HG02642 (cell line): Measurements from ENCODE around the gene CRYZL1.

Experiments
- ATAC-seq: cut with Tn5 transposase; IDR thresholded peaks from one replicate; pipeline ENCODE4 v1.9.1; 2021; ENCODE audit warnings: mild to moderate bottlenecking; ENCODE audit not compliant: unreplicated experiment, poor library complexity

The CRYZL1 gene

GRCh38 chr21:33663241-33663640 is 21.7 kb upstream of the CRYZL1 start:
- ATAC-seq = no peak

DNA sequence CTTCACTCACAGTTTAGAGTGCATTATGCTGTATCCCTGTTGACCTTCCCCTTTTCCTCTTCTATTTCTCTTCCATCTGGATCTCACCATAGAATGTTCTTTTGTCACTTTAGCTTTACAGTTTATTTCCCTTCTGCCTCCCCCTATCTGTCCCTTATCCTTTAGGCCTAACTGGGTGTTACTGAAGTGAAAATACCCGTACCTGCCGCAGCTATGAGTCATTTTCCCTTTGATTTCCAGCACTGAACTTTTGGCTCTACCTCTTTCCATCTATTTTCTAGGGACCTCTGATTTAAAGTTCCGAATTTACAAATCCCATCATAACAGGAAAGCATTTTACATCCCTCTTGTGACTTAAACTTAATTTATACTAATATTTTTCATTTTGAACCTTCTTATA is 20.5 kb upstream of the CRYZL1 start:
- no peak for ATAC-seq

- no peak for ATAC-seq
Measured at GRCh38 chr21:33661146-33661545, 19.6 kb upstream of the CRYZL1 start.

DNA sequence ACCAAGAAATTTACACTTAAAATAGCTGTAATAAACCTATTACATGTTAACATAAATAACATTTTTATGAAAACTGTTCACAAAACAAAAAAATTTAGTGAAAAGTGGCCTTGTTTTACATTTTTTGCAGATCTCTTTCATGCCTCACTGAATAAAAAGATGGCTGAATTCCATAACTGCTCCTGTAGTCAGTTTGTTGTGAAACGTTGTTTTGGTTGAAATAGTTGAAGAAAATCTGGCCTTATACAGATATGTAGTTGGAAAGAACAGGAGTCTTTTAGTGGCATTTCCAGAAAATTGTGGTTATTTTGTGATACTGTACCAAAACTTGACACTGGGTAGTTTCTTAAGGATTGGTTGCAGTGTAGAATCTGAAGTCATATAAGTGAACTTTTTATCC is 18.9 kb upstream of the CRYZL1 start:
- no peak for ATAC-seq

DNA sequence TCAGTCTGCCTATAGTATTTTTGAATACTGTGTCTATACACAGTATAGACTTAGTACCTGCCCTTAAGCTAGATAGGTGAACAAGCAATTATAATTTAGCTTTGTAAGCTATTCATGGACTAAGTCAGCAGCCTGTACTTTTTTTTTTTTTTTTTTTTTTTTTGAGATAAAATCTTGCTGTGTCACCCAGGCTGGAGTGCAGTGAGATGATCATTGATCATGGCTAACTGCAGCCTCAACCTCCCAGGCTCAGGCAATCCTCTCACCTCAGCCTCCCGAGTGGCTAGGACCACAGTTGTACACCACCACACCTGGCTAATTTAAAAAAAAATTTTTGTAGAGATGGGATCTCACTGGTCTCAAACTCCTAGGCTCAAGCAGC is 18.0 kb upstream of the CRYZL1 start:
- ATAC-seq = no peak

DNA sequence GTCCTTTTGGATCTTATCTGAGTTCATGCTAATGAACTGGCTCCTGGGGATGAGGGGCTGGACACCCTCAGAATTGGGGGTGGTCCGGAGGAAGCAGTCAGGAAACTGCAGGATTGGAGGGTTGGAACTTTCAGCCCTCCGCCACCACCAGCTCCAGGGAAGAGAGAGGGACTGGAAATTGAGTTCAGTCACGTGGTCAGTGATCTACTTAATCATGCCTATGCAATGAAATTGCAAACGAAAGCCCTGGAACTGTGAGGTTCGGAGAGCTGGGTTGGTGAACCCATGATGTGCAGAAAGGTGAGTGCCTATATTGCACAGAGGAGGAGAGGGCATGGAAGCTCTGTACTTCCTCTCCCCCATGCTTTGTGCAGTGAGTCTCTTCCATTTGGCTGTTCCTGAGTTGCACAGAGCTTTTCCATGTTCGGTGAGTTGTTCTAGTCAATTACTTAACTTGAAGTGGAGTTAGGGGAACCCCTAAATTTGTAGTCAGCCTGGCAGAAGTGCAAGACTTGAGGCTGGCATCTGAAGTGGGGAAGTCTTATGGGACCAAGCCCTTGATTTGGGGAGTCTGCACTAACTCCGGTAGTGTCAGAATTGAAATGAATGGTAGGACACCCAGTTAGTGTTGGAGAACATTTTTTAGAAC is 17.5 kb upstream of the CRYZL1 start:
- no peak for ATAC-seq

- ATAC-seq = no peak
Measured at GRCh38 chr21:33657124-33657820, 15.7 kb upstream of the CRYZL1 start.

- ATAC-seq = no peak
Measured at GRCh38 chr21:33655588-33656221, 14.2 kb upstream of the CRYZL1 start.

DNA sequence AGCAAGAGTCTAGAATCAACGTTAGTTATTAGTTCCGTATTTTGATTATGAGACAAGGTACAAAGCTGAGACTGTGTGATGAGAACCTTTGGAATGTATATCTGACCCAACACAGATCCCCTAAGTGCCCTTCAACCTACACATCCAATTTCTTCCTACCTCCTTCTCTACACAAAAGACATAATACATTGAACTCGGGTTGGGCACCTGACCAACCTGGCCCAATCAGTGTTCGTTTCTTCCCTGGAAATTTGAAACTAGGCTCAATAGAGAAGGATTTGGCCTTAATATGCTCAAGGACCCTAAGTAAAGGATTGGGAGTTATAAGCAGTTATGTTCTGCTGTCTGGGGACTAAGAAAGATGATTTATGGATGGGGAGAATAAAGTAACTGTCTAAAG is 12.9 kb upstream of the CRYZL1 start:
- ATAC-seq = no peak

DNA sequence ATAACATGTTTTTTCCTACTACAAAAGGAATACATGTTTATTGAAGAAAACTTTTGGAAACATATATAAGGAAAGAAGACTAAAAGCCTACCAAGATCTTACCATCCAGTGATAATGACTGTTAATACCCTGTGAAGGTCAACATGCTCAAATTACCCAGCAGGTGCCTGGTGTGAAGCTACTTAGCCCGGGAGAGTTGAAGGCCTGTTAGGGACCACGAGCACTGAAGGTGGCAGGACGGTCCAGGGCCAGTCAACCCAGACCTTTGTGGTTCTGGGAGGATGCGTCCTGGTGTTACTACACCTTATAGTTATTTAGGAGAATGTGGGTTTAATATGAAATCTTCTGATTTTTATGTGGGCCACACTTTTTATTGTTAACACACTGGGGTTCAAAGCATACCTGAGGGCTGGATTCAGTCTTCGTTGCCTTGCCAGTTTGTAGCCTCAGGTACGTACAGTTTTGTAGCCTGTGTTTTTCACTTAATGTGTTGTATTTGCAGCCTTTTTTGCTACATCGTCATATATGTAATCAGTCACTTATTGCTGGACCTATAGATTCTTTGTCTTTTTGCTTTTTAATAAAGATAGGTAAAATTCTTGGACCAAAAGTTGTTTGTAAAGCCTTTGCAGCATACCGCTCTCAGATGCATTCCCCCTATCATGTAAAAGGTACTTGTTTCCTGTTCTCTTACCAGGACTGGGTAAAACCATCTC is 10.6 kb upstream of the CRYZL1 start:
- no peak for ATAC-seq

DNA sequence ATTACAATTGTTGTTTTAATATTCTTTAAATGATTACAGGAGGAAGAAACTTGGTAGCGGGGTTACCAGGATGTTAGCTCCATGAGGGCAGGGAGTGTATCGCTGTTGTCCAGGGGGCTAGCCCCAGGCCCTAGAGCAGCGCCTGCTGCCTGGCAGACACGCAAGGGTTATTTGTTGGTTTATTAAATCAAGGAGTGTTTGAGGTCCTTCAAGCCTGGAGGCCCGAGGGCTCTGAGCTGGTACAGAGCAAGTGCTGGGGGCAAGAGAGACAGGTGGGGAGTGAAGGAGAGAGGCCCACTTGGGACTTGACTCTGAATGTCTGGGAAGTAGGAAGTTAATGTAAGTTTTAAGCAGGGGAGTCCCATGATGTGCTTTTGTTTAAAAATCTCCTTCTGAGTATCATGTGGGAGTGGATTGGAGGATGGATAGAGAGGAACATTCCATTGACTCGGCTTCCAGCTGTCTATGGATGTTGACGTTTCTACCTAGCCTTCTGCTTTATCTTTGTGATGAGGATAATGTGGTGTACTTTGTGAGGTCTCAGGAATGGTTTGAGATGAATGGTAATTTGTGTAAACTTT is 9.5 kb upstream of the CRYZL1 start:
- ATAC-seq = no peak

- ATAC-seq = no peak
Measured at GRCh38 chr21:33650230-33650629, 8.7 kb upstream of the CRYZL1 start.

- ATAC-seq = no peak
Measured at GRCh38 chr21:33648555-33648954, 7.0 kb upstream of the CRYZL1 start.

DNA sequence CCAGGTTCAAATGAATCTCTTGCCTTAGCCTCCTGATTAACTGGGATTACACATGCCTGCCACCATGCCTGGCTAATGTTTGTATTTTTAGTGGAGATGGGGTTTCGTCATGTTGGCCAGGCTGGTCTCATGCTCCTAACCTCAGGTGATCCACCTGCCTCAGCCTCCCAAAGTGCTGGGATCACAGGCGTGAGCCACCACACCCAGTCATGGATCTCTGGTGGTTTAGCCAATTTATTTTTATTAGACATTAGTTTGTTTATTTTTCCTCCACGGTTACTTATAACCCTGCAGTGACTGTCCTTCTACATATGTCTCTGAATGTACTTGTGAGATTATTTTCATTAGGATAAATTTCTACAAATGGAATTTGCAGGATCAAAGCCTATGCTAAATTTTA is 6.0 kb upstream of the CRYZL1 start:
- ATAC-seq = no peak

GRCh38 chr21:33645730-33646129 is 4.2 kb upstream of the CRYZL1 start:
- ATAC-seq = no peak

GRCh38 chr21:33644383-33645074 is 3.0 kb upstream of the CRYZL1 start:
- ATAC-seq = no peak

GRCh38 chr21:33643658-33644311 is 2.2 kb upstream of the CRYZL1 start:
- ATAC-seq = no peak

- peak; percentile 0 for ATAC-seq
Measured at GRCh38 chr21:33642896-33643657, 1.5 kb upstream of the CRYZL1 start.
